Gastrocnemius medialis (tissue), 4 donors: ENCODE results near the gene TRMT112. TPM values are rescaled to one million over a fixed set of nuclear protein-coding genes. Genes with fewer than 3 reads are reported as not detected.
"Not testable (repeated sequence)": the region's sequence is repeated elsewhere in the genome, so short reads cannot be mapped to it uniquely, and the experiment has no call there.

Experiments
- ATAC-seq, 2 donors: fragments of 150-250 bp; one replicate each; pipeline ENCODE4 v1.9.1; 2016
- DNase-seq, 2 donors: peaks; one replicate each; pipeline ENCODE4 v3.0.0-alpha.2; 2019
- H3K27ac ChIP-seq, 4 donors: fragments of 200-600 bp; sonication (generic); 1 replicate in 1 of 4; 2 replicates in 3 of 4; pipeline ENCODE4 v1.5.1; 2016 to 2018; ENCODE audit warnings: mild to moderate bottlenecking in 2 of 4, moderate library complexity in 1 of 4
- H3K27me3 ChIP-seq, 3 donors: fragments of 200-600 bp; sonication (generic) in 2 of 3; 1 replicate in 1 of 3; 2 replicates in 2 of 3; pipeline versions ENCODE4 v1.5.1 to v1.6.0; 2016 to 2019; ENCODE audit warnings: mild to moderate bottlenecking in 1 of 3, moderate library complexity in 1 of 3
- H3K36me3 ChIP-seq, 2 donors: fragments of 200-600 bp; sonication (generic) in 1 of 2; one replicate each; pipeline ENCODE4 v1.5.1; 2017 to 2018
- H3K4me1 ChIP-seq, 2 donors: fragments of 200-600 bp; sonication (generic) in 1 of 2; one replicate each; pipeline ENCODE4 v1.5.1; 2016 to 2017; ENCODE audit warnings: mild to moderate bottlenecking in 2 of 2
- H3K4me3 ChIP-seq, 4 donors: fragments of 200-600 bp; sonication (generic) in 3 of 4; 1 replicate in 1 of 4; 2 replicates in 3 of 4; pipeline ENCODE4 v1.5.1; 2016 to 2019; ENCODE audit warnings: mild to moderate bottlenecking in 2 of 4
- H3K9me3 ChIP-seq, 3 donors: fragments of 200-600 bp; sonication (generic) in 2 of 3; 1 replicate in 1 of 3; 2 replicates in 2 of 3; pipeline ENCODE4 v1.5.1; 2016 to 2019
- CTCF ChIP-seq, 5 experiments: fragments of 450-650 bp in 3 of 5; fragments of 200-600 bp in 2 of 5; sonication (generic) in 2 of 5; IDR thresholded peaks in 4 of 5; conservative IDR thresholded peaks in 1 of 5; 1 replicate in 4 of 5; 2 replicates in 1 of 5; pipeline ENCODE4 v1.5.1; 2016 to 2019; ENCODE audit warnings: antibody characterized with exemption in 5 of 5, mild to moderate bottlenecking in 3 of 5, moderate library complexity in 3 of 5
- POLR2A ChIP-seq, 2 donors: fragments of 450-650 bp; IDR thresholded peaks; one replicate each; pipeline ENCODE4 v1.6.1; 2017; ENCODE audit warnings: antibody characterized with exemption in 2 of 2, mild to moderate bottlenecking in 2 of 2, moderate library complexity in 2 of 2
- in situ Hi-C, 4 donors: fragments of 200-750 bp; cut with MboI; loops; one replicate each; pipeline versions ENCODE4 v1.15.0 to v1.8.0; 2017; ENCODE audit warnings: low sequenced_read_pairs in 4 of 4
- intact Hi-C: fragments of 100-400 bp; cut with DNase I; formaldehyde crosslinking; loops from one replicate; pipeline ENCODE4 v1.15.1; 2023; ENCODE audit warnings: low total_unique reads
- total RNA-seq, 4 donors: library from RNA; depleted of rRNA; stranded (reverse); fragments of >200 nt; gene quantifications; one replicate each; pipeline versions ENCODE4 v1.1.0 to v1.2.3, GENCODE V29; 2016

TRMT112 gene
- total RNA-seq, 4 donors from 2014 or later: 133 to 226 (median 194) TPM

GRCh38 chr11:64318766-64319761, 1.7 kb upstream of the TRMT112 start:
- H3K9me3 ChIP-seq: no peaks in the 10 kb centered on the region
- DNase-seq (no peak), ATAC-seq (no peak)
- peaks cover 15 to 27% of the 10 kb centered on the region in 2 donors for H3K4me1 ChIP-seq
- H3K4me3 ChIP-seq: peak overlapping the region; percentile 73 to 99 (median 91)
- H3K27me3 ChIP-seq: no peaks in the 10 kb centered on the region
- peak overlapping the region; percentile 88 to 98 (median 94) for H3K27ac ChIP-seq
- peaks cover 0 to 42% of the 10 kb centered on the region in 2 donors for H3K36me3 ChIP-seq
- TF ChIP-seq CTCF (IDR thresholded peaks at IDR 0.05 in 4 of 5, conservative IDR thresholded peaks at IDR 0.05 in 1 of 5): no peak
- no peak for TF ChIP-seq POLR2A (IDR thresholded peaks at IDR 0.05)
- in situ Hi-C loops: no loop called here
- intact Hi-C loops: loop anchor here (1.0 kb wide), 2 partner anchors 23 to 36 kb away; no protein-coding TSS in a partner anchor

DNA sequence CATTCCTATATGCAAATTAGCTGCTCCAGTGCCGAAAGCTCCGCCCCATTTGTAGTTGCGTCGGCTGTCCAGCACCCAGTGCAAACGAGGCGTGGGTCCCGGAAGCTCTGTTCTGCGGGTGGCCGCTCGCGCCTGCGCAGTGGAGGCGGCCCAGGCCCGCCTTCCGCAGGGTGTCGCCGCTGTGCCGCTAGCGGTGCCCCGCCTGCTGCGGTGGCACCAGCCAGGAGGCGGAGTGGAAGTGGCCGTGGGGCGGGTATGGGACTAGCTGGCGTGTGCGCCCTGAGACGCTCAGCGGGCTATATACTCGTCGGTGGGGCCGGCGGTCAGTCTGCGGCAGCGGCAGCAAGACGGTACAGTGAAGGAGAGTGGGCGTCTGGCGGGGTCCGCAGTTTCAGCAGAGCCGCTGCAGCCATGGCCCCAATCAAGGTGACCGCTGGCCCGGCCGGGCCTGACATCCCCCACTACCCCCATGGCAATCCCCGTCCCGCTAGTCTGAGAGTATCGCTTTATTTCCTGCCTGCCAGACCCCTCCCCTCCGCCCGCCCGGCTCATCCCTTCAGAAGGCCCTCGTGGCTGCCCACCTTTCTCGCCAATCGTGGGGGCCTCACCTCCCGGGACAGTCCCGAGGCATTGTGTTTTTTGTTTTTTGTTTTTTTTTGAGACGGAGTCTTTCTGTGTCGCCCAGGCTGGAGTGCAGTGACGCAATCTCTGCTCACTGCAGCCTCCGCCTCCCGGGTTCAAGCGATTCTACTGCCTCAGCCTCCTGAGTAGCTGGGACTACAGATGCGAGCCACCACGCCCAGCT, 804 bp upstream of the TRMT112 start, which contains the start of gene PRDX5:
PRDX5 (plus strand) TSS at position 161 of the 805 bp plus-strand sequence; CDS start at position 256, 95 bp downstream.
- intact Hi-C loops (loop anchor here (1.0 kb wide), 3 partner anchors 24 to 48 kb away; no protein-coding TSS in a partner anchor), in situ Hi-C loops (no loop called here)
- Histone ChIP-seq H3K4me3 (peak within 1 kb of the TSS; percentile 73 to 99 (median 91)), H3K27ac (peak within 1 kb of the TSS; percentile 88 to 98 (median 94)), H3K9me3 (no peaks in the 10 kb centered on the region), H3K27me3 (no peaks in the 10 kb centered on the region), H3K4me1 (peaks cover 24 to 36% of the 10 kb centered on the region in 2 donors), H3K36me3 (peaks cover 0 to 44% of the 10 kb centered on the region in 2 donors)
- peak in 4 of 5 experiments; percentile 34 to 62 (median 56) for TF ChIP-seq CTCF (IDR thresholded peaks at IDR 0.05 in 4 of 5, conservative IDR thresholded peaks at IDR 0.05 in 1 of 5)
- TF ChIP-seq POLR2A (IDR thresholded peaks at IDR 0.05): peak; percentile 73 to 81
- ATAC-seq (peak; percentile 80 to 85), DNase-seq (peak; percentile 94 to 97)

GRCh38 chr11:64316672-64317324, 561 bp downstream of the TRMT112 start:
- no peaks in the 10 kb centered on the region for H3K9me3 ChIP-seq
- peaks cover 0 to 44% of the 10 kb centered on the region in 2 donors for H3K36me3 ChIP-seq
- peak overlapping the region; percentile 88 to 98 (median 94) for H3K27ac ChIP-seq
- ATAC-seq (peak in 1 of 2 donors; percentile 0), DNase-seq (peak in 1 of 2 donors; percentile 42)
- TF ChIP-seq CTCF (IDR thresholded peaks at IDR 0.05 in 4 of 5, conservative IDR thresholded peaks at IDR 0.05 in 1 of 5) (no peak), POLR2A (IDR thresholded peaks at IDR 0.05) (no peak)
- peaks cover 35 to 47% of the 10 kb centered on the region in 2 donors for H3K4me1 ChIP-seq
- in situ Hi-C loops (no loop called here), intact Hi-C loops (loop anchor here (1.0 kb wide), 1 partner anchor 46 kb away; no protein-coding TSS in a partner anchor)
- peak overlapping the region; percentile 73 to 99 (median 91) for H3K4me3 ChIP-seq
- H3K27me3 ChIP-seq: no peaks in the 10 kb centered on the region

DNA sequence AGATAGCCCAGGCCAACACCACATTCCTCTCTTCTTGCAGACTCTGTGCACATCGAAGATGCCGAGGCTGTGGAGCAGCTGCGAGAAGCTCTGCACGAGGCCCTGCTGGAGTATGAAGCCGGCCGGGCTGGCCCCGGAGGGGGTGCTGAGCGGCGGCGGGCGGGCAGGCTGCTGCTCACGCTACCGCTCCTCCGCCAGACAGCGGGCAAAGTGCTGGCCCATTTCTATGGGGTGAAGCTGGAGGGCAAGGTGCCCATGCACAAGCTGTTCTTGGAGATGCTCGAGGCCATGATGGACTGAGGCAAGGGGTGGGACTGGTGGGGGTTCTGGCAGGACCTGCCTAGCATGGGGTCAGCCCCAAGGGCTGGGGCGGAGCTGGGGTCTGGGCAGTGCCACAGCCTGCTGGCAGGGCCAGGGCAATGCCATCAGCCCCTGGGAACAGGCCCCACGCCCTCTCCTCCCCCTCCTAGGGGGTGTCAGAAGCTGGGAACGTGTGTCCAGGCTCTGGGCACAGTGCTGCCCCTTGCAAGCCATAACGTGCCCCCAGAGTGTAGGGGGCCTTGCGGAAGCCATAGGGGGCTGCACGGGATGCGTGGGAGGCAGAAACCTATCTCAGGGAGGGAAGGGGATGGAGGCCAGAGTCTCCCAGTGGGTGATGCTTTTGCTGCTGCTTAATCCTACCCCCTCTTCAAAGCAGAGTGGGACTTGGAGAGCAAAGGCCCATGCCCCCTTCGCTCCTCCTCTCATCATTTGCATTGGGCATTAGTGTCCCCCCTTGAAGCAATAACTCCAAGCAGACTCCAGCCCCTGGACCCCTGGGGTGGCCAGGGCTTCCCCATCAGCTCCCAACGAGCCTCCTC, 1.5 kb downstream of the TRMT112 start:
- Histone ChIP-seq H3K4me3 (peak overlapping the region in 1 of 4 donors; percentile 99), H3K4me1 (peaks cover 37 to 47% of the 10 kb centered on the region in 2 donors)

More for the DNA sequence above, 1.5 kb downstream of the TRMT112 start:
- ATAC-seq, in situ Hi-C loops, DNase-seq, H3K27me3 ChIP-seq, H3K9me3 ChIP-seq, intact Hi-C loops: not testable (repeated sequence)
- H3K36me3 ChIP-seq: peaks cover 0 to 38% of the 10 kb centered on the region in 2 donors
- peak overlapping the region; percentile 88 to 98 (median 94) for H3K27ac ChIP-seq
